ENCODE results near the gene GLI3.

GRCh38 chr7:42237811-42238541 is 967 bp upstream of the GLI3 start:
- no peak for TF ChIP-seq POLR2AphosphoS5 (IDR thresholded peaks at IDR 0.05)
- no peak for TF ChIP-seq CTCF (IDR thresholded peaks at IDR 0.05)
- TF ChIP-seq POLR2A (IDR thresholded peaks at IDR 0.05): no peak
